Liver (tissue), 9 donors: ENCODE measurements around the gene GUK1. TPM values are rescaled to one million over a fixed set of nuclear protein-coding genes. Genes with fewer than 3 reads are reported as not detected.

Experiments
- DNase-seq: peaks from one replicate; pipeline ENCODE4 v3.0.0-alpha.2; 2017; ENCODE audit warnings: low spot score
- H3K27ac ChIP-seq, 2 donors: one replicate each; pipeline ENCODE4 v1.7.0; 2013; ENCODE audit warnings: inconsistent platforms in 2 of 2, low read length in 2 of 2, control low read depth in 1 of 2, low read depth in 1 of 2, mild to moderate bottlenecking in 1 of 2
- H3K27me3 ChIP-seq, 4 donors: one replicate each; pipeline versions ENCODE4 v1.6.1 to v1.7.0; 2013; ENCODE audit warnings: low read length in 3 of 4, inconsistent platforms in 1 of 4, mild to moderate bottlenecking in 1 of 4, moderate library complexity in 1 of 4; ENCODE audit not compliant: control insufficient read depth in 4 of 4, insufficient read depth in 4 of 4
- H3K36me3 ChIP-seq, 4 donors: one replicate each; pipeline versions ENCODE4 v1.6.1 to v1.7.0; 2013; ENCODE audit warnings: low read length in 3 of 4, mild to moderate bottlenecking in 3 of 4, low read depth in 1 of 4, moderate library complexity in 1 of 4; ENCODE audit not compliant: control insufficient read depth in 4 of 4, insufficient read depth in 3 of 4
- H3K4me1 ChIP-seq, 4 donors: one replicate each; pipeline versions ENCODE4 v1.6.1 to v1.7.0; 2013; ENCODE audit warnings: low read length in 3 of 4, mild to moderate bottlenecking in 3 of 4, moderate library complexity in 1 of 4; ENCODE audit not compliant: control insufficient read depth in 4 of 4, insufficient read depth in 4 of 4
- H3K4me3 ChIP-seq, 3 donors: one replicate each; pipeline versions ENCODE4 v1.6.1 to v1.7.0; 2013; ENCODE audit warnings: low read length in 3 of 3, control low read depth in 1 of 3, low read depth in 1 of 3, mild to moderate bottlenecking in 1 of 3
- H3K9ac ChIP-seq, 2 donors: one replicate each; pipeline ENCODE4 v1.7.0; 2013; ENCODE audit warnings: low read length in 2 of 2, mild to moderate bottlenecking in 2 of 2, moderate library complexity in 2 of 2, control low read depth in 1 of 2, low read depth in 1 of 2
- H3K9me3 ChIP-seq, 4 donors: one replicate each; pipeline versions ENCODE4 v1.6.1 to v1.7.0; 2013; ENCODE audit warnings: low read length in 3 of 4; ENCODE audit not compliant: control insufficient read depth in 4 of 4
- ATF3 ChIP-seq: IDR thresholded peaks from 2 replicates; pipeline ENCODE4 v1.6.1; 2016; ENCODE audit warnings: antibody characterized with exemption
- EGR1 ChIP-seq, 2 donors: IDR thresholded peaks; 2 replicates each; pipeline ENCODE4 v1.6.1; 2016 to 2018; ENCODE audit warnings: antibody characterized with exemption in 2 of 2, low read depth in 2 of 2
- FOXA1 ChIP-seq: IDR thresholded peaks from 2 replicates; pipeline ENCODE4 v1.6.1; 2016; ENCODE audit warnings: antibody characterized with exemption
- FOXA2 ChIP-seq: IDR thresholded peaks from 2 replicates; pipeline ENCODE4 v1.6.1; 2016; ENCODE audit warnings: antibody characterized with exemption
- GABPA ChIP-seq, 2 donors: IDR thresholded peaks in 1 of 2; conservative IDR thresholded peaks in 1 of 2; 2 replicates each; pipeline ENCODE4 v1.6.1; 2016; ENCODE audit warnings: antibody characterized with exemption in 2 of 2, mild to moderate bottlenecking in 1 of 2, moderate library complexity in 1 of 2
- HNF4A ChIP-seq, 2 donors: conservative IDR thresholded peaks; 2 replicates each; pipeline ENCODE4 v1.6.1; 2016; ENCODE audit warnings: antibody characterized with exemption in 2 of 2, mild to moderate bottlenecking in 2 of 2
- HNF4G ChIP-seq: IDR thresholded peaks from 2 replicates; pipeline ENCODE4 v1.6.1; 2016; ENCODE audit warnings: antibody characterized with exemption
- JUND ChIP-seq, 2 donors: IDR thresholded peaks; 2 replicates each; pipeline ENCODE4 v1.6.1; 2016; ENCODE audit warnings: antibody characterized with exemption in 2 of 2
- NR2F2 ChIP-seq: IDR thresholded peaks from 2 replicates; pipeline ENCODE4 v1.6.1; 2016; ENCODE audit warnings: antibody characterized with exemption
- RAD21 ChIP-seq, 2 donors: IDR thresholded peaks; 2 replicates each; pipeline ENCODE4 v1.6.1; 2016; ENCODE audit warnings: antibody characterized with exemption in 2 of 2, mild to moderate bottlenecking in 2 of 2
- RXRA ChIP-seq, 2 donors: IDR thresholded peaks; 2 replicates each; pipeline ENCODE4 v1.6.1; 2017 to 2018; ENCODE audit warnings: antibody characterized with exemption in 2 of 2, mild to moderate bottlenecking in 1 of 2
- SP1 ChIP-seq: IDR thresholded peaks from 2 replicates; pipeline ENCODE4 v1.6.1; 2018; ENCODE audit warnings: antibody characterized with exemption, mild to moderate bottlenecking
- TAF1 ChIP-seq: conservative IDR thresholded peaks from 2 replicates; pipeline ENCODE4 v1.6.1; 2016; ENCODE audit warnings: antibody characterized with exemption, mild to moderate bottlenecking
- YY1 ChIP-seq: IDR thresholded peaks from 2 replicates; pipeline ENCODE4 v1.6.1; 2016; ENCODE audit warnings: antibody characterized with exemption, mild to moderate bottlenecking
- WGBS: extraction: QIAGEN DNeasy Blood & Tissue Kit; methylation state at CpG from one replicate; pipeline ENCODE4 v1.1.7; 2013; 5-methylcytosine and 5-hydroxymethylcytosine counted together
- polyA plus RNA-seq, 2 donors: library from polyadenylated mRNA; stranded (reverse) in 1 of 2; unstranded in 1 of 2; fragments of 200-250 nt in 1 of 2; fragments of >200 nt in 1 of 2; fragmentation: Nextera tagmentation in 1 of 2; extraction: Ambion mirVana in 1 of 2; gene quantifications; one replicate each; pipeline versions ENCODE4 v1.2.1 to v1.2.3, GENCODE V29; 2013 to 2015
- total RNA-seq, 2 donors: library from RNA; depleted of rRNA; stranded (reverse); fragments of >200 nt; gene quantifications; one replicate each; pipeline ENCODE4 v1.2.3, GENCODE V29; 2014
- TF ChIP-seq, protein P1 (sequence below): IDR thresholded peaks from 2 replicates; pipeline ENCODE4 v1.6.1; 2016; ENCODE audit warnings: antibody characterized with exemption, mild to moderate bottlenecking
- TF ChIP-seq, protein P2 (sequence below): IDR thresholded peaks from 2 replicates; pipeline ENCODE4 v1.6.1; 2016; ENCODE audit warnings: antibody characterized with exemption
- TF ChIP-seq, protein P3 (sequence below): IDR thresholded peaks from 2 replicates; pipeline ENCODE4 v1.6.1; 2016; ENCODE audit warnings: antibody characterized with exemption
- TF ChIP-seq, protein P4 (sequence below): fragments of 150-350 bp; IDR thresholded peaks from 2 replicates; pipeline ENCODE4 v1.5.1; 2017; ENCODE audit warnings: improper control_type of control experiment, low read depth, low read length; ENCODE audit not compliant: missing input control
- donor health status: healthy.
- donor health status: healthy.
- donor health status: healthy.
- donor health status: healthy.
- donor health status: healthy.

Gene GUK1
- total and polyA plus RNA-seq, 4 donors: 147 to 251 (median 216) TPM

GRCh38 chr1:228182296-228183030 is 42.4 kb downstream of the GUK1 start:
- H3K4me1 ChIP-seq: no peaks in the 10 kb centered on the region
- no peaks in the 10 kb centered on the region for H3K27me3 ChIP-seq
- H3K9ac ChIP-seq: no peak overlapping the region
- no peaks in the 10 kb centered on the region for H3K9me3 ChIP-seq
- TF ChIP-seq, protein P1, sequence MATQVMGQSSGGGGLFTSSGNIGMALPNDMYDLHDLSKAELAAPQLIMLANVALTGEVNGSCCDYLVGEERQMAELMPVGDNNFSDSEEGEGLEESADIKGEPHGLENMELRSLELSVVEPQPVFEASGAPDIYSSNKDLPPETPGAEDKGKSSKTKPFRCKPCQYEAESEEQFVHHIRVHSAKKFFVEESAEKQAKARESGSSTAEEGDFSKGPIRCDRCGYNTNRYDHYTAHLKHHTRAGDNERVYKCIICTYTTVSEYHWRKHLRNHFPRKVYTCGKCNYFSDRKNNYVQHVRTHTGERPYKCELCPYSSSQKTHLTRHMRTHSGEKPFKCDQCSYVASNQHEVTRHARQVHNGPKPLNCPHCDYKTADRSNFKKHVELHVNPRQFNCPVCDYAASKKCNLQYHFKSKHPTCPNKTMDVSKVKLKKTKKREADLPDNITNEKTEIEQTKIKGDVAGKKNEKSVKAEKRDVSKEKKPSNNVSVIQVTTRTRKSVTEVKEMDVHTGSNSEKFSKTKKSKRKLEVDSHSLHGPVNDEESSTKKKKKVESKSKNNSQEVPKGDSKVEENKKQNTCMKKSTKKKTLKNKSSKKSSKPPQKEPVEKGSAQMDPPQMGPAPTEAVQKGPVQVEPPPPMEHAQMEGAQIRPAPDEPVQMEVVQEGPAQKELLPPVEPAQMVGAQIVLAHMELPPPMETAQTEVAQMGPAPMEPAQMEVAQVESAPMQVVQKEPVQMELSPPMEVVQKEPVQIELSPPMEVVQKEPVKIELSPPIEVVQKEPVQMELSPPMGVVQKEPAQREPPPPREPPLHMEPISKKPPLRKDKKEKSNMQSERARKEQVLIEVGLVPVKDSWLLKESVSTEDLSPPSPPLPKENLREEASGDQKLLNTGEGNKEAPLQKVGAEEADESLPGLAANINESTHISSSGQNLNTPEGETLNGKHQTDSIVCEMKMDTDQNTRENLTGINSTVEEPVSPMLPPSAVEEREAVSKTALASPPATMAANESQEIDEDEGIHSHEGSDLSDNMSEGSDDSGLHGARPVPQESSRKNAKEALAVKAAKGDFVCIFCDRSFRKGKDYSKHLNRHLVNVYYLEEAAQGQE: no peak
- TF ChIP-seq RXRA (IDR thresholded peaks at IDR 0.05) (no peak), HNF4G (no peak), FOXA2 (no peak), FOXA1 (no peak), GABPA (IDR thresholded peaks at IDR 0.05 in 1 of 2, conservative IDR thresholded peaks at IDR 0.05 in 1 of 2) (no peak), HNF4A (conservative IDR thresholded peaks at IDR 0.05) (no peak), RAD21 (IDR thresholded peaks at IDR 0.05) (no peak), SP1 (no peak), YY1 (no peak), JUND (IDR thresholded peaks at IDR 0.05) (no peak), EGR1 (IDR thresholded peaks at IDR 0.05; ENCODE audit: low read depth in 2 of 2) (no peak), NR2F2 (no peak)
- TF ChIP-seq, protein P2, sequence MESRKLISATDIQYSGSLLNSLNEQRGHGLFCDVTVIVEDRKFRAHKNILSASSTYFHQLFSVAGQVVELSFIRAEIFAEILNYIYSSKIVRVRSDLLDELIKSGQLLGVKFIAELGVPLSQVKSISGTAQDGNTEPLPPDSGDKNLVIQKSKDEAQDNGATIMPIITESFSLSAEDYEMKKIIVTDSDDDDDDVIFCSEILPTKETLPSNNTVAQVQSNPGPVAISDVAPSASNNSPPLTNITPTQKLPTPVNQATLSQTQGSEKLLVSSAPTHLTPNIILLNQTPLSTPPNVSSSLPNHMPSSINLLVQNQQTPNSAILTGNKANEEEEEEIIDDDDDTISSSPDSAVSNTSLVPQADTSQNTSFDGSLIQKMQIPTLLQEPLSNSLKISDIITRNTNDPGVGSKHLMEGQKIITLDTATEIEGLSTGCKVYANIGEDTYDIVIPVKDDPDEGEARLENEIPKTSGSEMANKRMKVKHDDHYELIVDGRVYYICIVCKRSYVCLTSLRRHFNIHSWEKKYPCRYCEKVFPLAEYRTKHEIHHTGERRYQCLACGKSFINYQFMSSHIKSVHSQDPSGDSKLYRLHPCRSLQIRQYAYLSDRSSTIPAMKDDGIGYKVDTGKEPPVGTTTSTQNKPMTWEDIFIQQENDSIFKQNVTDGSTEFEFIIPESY: no peak
- TF ChIP-seq, protein P3, sequence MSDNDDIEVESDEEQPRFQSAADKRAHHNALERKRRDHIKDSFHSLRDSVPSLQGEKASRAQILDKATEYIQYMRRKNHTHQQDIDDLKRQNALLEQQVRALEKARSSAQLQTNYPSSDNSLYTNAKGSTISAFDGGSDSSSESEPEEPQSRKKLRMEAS: no peak
- TF ChIP-seq, protein P4, sequence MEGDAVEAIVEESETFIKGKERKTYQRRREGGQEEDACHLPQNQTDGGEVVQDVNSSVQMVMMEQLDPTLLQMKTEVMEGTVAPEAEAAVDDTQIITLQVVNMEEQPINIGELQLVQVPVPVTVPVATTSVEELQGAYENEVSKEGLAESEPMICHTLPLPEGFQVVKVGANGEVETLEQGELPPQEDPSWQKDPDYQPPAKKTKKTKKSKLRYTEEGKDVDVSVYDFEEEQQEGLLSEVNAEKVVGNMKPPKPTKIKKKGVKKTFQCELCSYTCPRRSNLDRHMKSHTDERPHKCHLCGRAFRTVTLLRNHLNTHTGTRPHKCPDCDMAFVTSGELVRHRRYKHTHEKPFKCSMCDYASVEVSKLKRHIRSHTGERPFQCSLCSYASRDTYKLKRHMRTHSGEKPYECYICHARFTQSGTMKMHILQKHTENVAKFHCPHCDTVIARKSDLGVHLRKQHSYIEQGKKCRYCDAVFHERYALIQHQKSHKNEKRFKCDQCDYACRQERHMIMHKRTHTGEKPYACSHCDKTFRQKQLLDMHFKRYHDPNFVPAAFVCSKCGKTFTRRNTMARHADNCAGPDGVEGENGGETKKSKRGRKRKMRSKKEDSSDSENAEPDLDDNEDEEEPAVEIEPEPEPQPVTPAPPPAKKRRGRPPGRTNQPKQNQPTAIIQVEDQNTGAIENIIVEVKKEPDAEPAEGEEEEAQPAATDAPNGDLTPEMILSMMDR: no peak
- 94% methylated on average over 32 of the region's 32 CpGs for WGBS
- no peak overlapping the region for H3K4me3 ChIP-seq
- H3K36me3 ChIP-seq: no peaks in the 10 kb centered on the region
- DNase-seq: no peak
- H3K27ac ChIP-seq: no peak overlapping the region

DNA sequence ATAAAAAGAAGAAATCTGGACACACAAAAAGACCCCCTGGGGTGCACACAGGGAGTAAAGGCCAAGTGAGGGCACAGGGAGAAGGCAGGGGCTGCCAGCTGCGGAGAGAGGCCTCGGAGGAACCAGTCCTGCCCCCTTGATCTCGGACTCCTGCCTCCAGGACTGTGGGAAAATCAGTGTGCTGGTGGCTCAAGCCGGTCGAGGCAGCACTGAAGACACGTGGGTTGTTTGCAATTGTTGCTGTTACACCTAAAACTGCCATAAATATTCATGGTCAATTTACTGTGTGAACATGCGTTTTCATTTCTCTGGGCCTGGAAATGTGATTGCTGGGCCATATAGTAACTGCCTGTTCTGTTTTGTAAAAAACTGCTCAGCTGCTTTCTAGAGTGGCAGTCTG is 44.1 kb downstream of the GUK1 start:
- H3K4me1 ChIP-seq: no peaks in the 10 kb centered on the region
- no peak for DNase-seq
- TF ChIP-seq, protein P3: no peak
- TF ChIP-seq NR2F2 (no peak), HNF4G (no peak), RAD21 (IDR thresholded peaks at IDR 0.05) (no peak), HNF4A (conservative IDR thresholded peaks at IDR 0.05) (no peak), RXRA (IDR thresholded peaks at IDR 0.05) (no peak), TAF1 (no peak), FOXA1 (no peak), JUND (IDR thresholded peaks at IDR 0.05) (no peak), ATF3 (no peak)
- TF ChIP-seq, protein P4: no peak
- TF ChIP-seq, protein P2: no peak
- H3K9ac ChIP-seq: no peak overlapping the region
- no peaks in the 10 kb centered on the region for H3K36me3 ChIP-seq
- WGBS: 89% methylated on average over 7 of the region's 7 CpGs
- no peak overlapping the region for H3K27ac ChIP-seq
- no peak overlapping the region for H3K4me3 ChIP-seq
- H3K27me3 ChIP-seq: no peaks in the 10 kb centered on the region
- H3K9me3 ChIP-seq: peaks cover 0 to 3% (median 0%) of the 10 kb centered on the region in 4 donors
